ENCODE results near the gene MSI2. TPM values are rescaled to one million over a fixed set of nuclear protein-coding genes. Genes with fewer than 3 reads are reported as not detected.
A peak's percentile ranks its signal among the peaks of the same experiment; 100 is the strongest.

The MSI2 gene
- total and polyA plus RNA-seq, 2 experiments from 2014 or later = 18.9 to 41.8 TPM

- Histone ChIP-seq H3K27me3 (ENCODE audit: insufficient read depth) (no peaks in the 10 kb centered on the region), H2AFZ (no peak overlapping the region), H3K9me2 (ENCODE audit: insufficient read depth) (no peaks in the 10 kb centered on the region), H3K79me2 (replicated peaks; ENCODE audit: insufficient read depth) (peaks cover 18% of the 10 kb centered on the region), H3F3A (replicated peaks; ENCODE audit: low read depth) (no peaks in the 10 kb centered on the region), H3K4me1 (ENCODE audit: insufficient read depth) (0 out of 2 replicates have a peak, but pooled peaks cover 2% of the 10 kb centered on the region), H3K36me3 (ENCODE audit: insufficient read depth) (no peaks in the 10 kb centered on the region), H3K4me3 (no peak overlapping the region), H3K4me2 (no peak overlapping the region), H4K20me1 (replicated peaks; ENCODE audit: insufficient read depth) (peaks cover 14% of the 10 kb centered on the region; the same call in 1 of the 2 replicates), H3K27ac (ENCODE audit: low read depth) (no peak overlapping the region)
- no peak overlapping the region for H3K27ac Mint-ChIP-seq
- TF ChIP-seq, protein P1, sequence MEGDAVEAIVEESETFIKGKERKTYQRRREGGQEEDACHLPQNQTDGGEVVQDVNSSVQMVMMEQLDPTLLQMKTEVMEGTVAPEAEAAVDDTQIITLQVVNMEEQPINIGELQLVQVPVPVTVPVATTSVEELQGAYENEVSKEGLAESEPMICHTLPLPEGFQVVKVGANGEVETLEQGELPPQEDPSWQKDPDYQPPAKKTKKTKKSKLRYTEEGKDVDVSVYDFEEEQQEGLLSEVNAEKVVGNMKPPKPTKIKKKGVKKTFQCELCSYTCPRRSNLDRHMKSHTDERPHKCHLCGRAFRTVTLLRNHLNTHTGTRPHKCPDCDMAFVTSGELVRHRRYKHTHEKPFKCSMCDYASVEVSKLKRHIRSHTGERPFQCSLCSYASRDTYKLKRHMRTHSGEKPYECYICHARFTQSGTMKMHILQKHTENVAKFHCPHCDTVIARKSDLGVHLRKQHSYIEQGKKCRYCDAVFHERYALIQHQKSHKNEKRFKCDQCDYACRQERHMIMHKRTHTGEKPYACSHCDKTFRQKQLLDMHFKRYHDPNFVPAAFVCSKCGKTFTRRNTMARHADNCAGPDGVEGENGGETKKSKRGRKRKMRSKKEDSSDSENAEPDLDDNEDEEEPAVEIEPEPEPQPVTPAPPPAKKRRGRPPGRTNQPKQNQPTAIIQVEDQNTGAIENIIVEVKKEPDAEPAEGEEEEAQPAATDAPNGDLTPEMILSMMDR (conservative IDR thresholded peaks at IDR 0.05; ENCODE audit: low read depth in 2 of 2) = no peak
- DNase-seq (ENCODE audit: low spot score) (no peak), ATAC-seq (no peak)
- H3K9me3 Mint-ChIP-seq = no peaks in the 10 kb centered on the region; the same call in 2 of the 3 replicates
- H3K27me3 Mint-ChIP-seq (ENCODE audit: insufficient read depth, low read depth, poor library complexity) = peaks cover 17% of the 10 kb centered on the region
- no peak overlapping the region for H3K4me3 Mint-ChIP-seq
- H3K36me3 Mint-ChIP-seq (ENCODE audit: low read depth) = peaks cover 7% of the 10 kb centered on the region
- H3K4me1 Mint-ChIP-seq = peaks cover 13% of the 10 kb centered on the region
Measured at GRCh38 chr17:57331423-57331822, 75.1 kb downstream of the MSI2 start.

GRCh38 chr17:57332501-57332900 is 76.2 kb downstream of the MSI2 start:
- peak; percentile 61 for DNase-seq (ENCODE audit: low spot score)
- Histone ChIP-seq H2AFZ (no peak overlapping the region), H3K4me3 (no peak overlapping the region), H3K79me2 (replicated peaks; ENCODE audit: insufficient read depth) (peaks cover 21% of the 10 kb centered on the region), H3K27me3 (ENCODE audit: insufficient read depth) (no peaks in the 10 kb centered on the region), H3K4me2 (no peak overlapping the region), H3K9me2 (ENCODE audit: insufficient read depth) (no peaks in the 10 kb centered on the region), H3K27ac (ENCODE audit: low read depth) (peak overlapping the region; percentile 33; the same call in 1 of the 2 replicates), H3F3A (replicated peaks; ENCODE audit: low read depth) (no peaks in the 10 kb centered on the region), H4K20me1 (replicated peaks; ENCODE audit: insufficient read depth) (peaks cover 7% of the 10 kb centered on the region; the same call in 1 of the 2 replicates), H3K4me1 (ENCODE audit: insufficient read depth) (0 out of 2 replicates have a peak, but pooled peaks cover 2% of the 10 kb centered on the region), H3K36me3 (ENCODE audit: insufficient read depth) (no peaks in the 10 kb centered on the region)
- H3K27ac Mint-ChIP-seq = no peak overlapping the region; the same call in 1 of the 2 replicates
- ATAC-seq = peak; percentile 90
- H3K4me3 Mint-ChIP-seq = no peak overlapping the region; the same call in 2 of the 3 replicates
- peaks cover 4% of the 10 kb centered on the region; the same call in 2 of the 3 replicates for H3K9me3 Mint-ChIP-seq
- peaks cover 16% of the 10 kb centered on the region for H3K4me1 Mint-ChIP-seq
- H3K27me3 Mint-ChIP-seq (ENCODE audit: insufficient read depth, low read depth, poor library complexity) = peaks cover 20% of the 10 kb centered on the region
- peaks cover 16% of the 10 kb centered on the region for H3K36me3 Mint-ChIP-seq (ENCODE audit: low read depth)
- TF ChIP-seq, protein P2, sequence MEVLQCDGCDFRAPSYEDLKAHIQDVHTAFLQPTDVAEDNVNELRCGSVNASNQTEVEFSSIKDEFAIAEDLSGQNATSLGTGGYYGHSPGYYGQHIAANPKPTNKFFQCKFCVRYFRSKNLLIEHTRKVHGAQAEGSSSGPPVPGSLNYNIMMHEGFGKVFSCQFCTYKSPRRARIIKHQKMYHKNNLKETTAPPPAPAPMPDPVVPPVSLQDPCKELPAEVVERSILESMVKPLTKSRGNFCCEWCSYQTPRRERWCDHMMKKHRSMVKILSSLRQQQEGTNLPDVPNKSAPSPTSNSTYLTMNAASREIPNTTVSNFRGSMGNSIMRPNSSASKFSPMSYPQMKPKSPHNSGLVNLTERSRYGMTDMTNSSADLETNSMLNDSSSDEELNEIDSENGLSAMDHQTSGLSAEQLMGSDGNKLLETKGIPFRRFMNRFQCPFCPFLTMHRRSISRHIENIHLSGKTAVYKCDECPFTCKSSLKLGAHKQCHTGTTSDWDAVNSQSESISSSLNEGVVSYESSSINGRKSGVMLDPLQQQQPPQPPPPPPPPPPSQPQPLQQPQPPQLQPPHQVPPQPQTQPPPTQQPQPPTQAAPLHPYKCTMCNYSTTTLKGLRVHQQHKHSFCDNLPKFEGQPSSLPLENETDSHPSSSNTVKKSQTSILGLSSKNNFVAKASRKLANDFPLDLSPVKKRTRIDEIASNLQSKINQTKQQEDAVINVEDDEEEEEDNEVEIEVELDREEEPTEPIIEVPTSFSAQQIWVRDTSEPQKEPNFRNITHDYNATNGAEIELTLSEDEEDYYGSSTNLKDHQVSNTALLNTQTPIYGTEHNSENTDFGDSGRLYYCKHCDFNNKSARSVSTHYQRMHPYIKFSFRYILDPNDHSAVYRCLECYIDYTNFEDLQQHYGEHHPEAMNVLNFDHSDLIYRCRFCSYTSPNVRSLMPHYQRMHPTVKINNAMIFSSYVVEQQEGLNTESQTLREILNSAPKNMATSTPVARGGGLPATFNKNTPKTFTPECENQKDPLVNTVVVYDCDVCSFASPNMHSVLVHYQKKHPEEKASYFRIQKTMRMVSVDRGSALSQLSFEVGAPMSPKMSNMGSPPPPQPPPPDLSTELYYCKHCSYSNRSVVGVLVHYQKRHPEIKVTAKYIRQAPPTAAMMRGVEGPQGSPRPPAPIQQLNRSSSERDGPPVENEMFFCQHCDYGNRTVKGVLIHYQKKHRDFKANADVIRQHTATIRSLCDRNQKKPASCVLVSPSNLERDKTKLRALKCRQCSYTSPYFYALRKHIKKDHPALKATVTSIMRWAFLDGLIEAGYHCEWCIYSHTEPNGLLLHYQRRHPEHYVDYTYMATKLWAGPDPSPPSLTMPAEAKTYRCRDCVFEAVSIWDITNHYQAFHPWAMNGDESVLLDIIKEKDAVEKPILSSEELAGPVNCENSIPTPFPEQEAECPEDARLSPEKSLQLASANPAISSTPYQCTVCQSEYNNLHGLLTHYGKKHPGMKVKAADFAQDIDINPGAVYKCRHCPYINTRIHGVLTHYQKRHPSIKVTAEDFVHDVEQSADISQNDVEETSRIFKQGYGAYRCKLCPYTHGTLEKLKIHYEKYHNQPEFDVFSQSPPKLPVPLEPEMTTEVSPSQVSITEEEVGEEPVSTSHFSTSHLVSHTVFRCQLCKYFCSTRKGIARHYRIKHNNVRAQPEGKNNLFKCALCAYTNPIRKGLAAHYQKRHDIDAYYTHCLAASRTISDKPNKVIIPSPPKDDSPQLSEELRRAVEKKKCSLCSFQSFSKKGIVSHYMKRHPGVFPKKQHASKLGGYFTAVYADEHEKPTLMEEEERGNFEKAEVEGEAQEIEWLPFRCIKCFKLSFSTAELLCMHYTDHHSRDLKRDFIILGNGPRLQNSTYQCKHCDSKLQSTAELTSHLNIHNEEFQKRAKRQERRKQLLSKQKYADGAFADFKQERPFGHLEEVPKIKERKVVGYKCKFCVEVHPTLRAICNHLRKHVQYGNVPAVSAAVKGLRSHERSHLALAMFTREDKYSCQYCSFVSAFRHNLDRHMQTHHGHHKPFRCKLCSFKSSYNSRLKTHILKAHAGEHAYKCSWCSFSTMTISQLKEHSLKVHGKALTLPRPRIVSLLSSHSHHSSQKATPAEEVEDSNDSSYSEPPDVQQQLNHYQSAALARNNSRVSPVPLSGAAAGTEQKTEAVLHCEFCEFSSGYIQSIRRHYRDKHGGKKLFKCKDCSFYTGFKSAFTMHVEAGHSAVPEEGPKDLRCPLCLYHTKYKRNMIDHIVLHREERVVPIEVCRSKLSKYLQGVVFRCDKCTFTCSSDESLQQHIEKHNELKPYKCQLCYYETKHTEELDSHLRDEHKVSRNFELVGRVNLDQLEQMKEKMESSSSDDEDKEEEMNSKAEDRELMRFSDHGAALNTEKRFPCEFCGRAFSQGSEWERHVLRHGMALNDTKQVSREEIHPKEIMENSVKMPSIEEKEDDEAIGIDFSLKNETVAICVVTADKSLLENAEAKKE (CRISPR knock-in tag; IDR thresholded peaks at IDR 0.05) = no peak
- TF ChIP-seq JUNB (IDR thresholded peaks at IDR 0.05; ENCODE audit: unreplicated experiment) = no peak
- TF ChIP-seq STAT1 (IDR thresholded peaks at IDR 0.05; ENCODE audit: unreplicated experiment) = no peak
- no peak for TF ChIP-seq ZNF114 (CRISPR knock-in tag; IDR thresholded peaks at IDR 0.05)
- TF ChIP-seq, protein P3, sequence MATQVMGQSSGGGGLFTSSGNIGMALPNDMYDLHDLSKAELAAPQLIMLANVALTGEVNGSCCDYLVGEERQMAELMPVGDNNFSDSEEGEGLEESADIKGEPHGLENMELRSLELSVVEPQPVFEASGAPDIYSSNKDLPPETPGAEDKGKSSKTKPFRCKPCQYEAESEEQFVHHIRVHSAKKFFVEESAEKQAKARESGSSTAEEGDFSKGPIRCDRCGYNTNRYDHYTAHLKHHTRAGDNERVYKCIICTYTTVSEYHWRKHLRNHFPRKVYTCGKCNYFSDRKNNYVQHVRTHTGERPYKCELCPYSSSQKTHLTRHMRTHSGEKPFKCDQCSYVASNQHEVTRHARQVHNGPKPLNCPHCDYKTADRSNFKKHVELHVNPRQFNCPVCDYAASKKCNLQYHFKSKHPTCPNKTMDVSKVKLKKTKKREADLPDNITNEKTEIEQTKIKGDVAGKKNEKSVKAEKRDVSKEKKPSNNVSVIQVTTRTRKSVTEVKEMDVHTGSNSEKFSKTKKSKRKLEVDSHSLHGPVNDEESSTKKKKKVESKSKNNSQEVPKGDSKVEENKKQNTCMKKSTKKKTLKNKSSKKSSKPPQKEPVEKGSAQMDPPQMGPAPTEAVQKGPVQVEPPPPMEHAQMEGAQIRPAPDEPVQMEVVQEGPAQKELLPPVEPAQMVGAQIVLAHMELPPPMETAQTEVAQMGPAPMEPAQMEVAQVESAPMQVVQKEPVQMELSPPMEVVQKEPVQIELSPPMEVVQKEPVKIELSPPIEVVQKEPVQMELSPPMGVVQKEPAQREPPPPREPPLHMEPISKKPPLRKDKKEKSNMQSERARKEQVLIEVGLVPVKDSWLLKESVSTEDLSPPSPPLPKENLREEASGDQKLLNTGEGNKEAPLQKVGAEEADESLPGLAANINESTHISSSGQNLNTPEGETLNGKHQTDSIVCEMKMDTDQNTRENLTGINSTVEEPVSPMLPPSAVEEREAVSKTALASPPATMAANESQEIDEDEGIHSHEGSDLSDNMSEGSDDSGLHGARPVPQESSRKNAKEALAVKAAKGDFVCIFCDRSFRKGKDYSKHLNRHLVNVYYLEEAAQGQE (IDR thresholded peaks at IDR 0.05; ENCODE audit: unreplicated experiment) = no peak
- TF ChIP-seq, protein P1 (conservative IDR thresholded peaks at IDR 0.05; ENCODE audit: low read depth in 2 of 2) = no peak
- no peak for TF ChIP-seq CREB1 (CRISPR knock-in tag; IDR thresholded peaks at IDR 0.05; ENCODE audit: low read depth)

Measured in GM23338 (cell line).